ENCODE data around the gene EPSTI1.

Gene EPSTI1

DNA sequence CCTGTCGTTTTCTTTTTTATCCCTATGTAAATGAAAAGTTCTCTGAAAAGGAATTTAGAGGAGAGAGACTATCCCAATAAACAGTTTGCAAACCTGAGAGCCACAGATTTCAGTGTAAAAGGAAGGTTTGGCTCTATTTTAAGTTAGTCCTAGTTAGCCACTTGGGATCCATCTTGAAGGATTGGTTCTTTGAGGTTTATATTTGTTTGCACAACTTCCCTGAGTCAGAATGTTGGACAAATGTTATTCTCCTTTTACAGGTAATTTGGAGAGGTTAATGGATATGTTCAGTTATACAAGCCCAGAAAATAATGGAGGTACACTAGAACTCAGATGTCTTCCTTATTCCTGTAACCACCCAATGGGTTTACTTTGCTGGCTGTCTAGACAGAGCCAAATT is 28.8 kb upstream of the EPSTI1 start (continued):
- no peak for TF ChIP-seq PPARA (CRISPR knock-in tag; IDR thresholded peaks at IDR 0.05; ENCODE audit: borderline replicate concordance)
- TF ChIP-seq, protein P1, sequence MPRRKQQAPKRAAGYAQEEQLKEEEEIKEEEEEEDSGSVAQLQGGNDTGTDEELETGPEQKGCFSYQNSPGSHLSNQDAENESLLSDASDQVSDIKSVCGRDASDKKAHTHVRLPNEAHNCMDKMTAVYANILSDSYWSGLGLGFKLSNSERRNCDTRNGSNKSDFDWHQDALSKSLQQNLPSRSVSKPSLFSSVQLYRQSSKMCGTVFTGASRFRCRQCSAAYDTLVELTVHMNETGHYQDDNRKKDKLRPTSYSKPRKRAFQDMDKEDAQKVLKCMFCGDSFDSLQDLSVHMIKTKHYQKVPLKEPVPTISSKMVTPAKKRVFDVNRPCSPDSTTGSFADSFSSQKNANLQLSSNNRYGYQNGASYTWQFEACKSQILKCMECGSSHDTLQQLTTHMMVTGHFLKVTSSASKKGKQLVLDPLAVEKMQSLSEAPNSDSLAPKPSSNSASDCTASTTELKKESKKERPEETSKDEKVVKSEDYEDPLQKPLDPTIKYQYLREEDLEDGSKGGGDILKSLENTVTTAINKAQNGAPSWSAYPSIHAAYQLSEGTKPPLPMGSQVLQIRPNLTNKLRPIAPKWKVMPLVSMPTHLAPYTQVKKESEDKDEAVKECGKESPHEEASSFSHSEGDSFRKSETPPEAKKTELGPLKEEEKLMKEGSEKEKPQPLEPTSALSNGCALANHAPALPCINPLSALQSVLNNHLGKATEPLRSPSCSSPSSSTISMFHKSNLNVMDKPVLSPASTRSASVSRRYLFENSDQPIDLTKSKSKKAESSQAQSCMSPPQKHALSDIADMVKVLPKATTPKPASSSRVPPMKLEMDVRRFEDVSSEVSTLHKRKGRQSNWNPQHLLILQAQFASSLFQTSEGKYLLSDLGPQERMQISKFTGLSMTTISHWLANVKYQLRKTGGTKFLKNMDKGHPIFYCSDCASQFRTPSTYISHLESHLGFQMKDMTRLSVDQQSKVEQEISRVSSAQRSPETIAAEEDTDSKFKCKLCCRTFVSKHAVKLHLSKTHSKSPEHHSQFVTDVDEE (CRISPR knock-in tag; IDR thresholded peaks at IDR 0.05) = no peak

DNA sequence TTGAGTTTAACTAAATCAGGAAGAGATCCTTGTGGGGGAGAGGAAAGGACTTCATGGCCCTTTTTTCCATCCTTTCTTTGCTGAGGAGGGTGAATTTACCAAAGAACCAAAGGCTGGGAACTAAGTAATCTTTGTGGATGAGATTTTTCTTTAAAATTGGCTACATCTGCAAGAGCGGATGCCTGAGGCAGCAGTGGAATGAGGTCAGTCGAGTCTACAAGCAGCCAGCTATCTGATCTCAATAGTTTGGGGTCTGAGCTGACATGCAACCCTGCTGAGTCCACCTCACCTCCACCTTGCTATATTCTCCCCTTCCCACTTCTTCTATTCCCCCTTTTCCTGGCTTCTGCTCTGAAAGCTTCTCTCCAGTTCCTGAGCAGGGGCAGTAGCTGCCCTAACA is 27.8 kb upstream of the EPSTI1 start:
- TF ChIP-seq, protein P2, sequence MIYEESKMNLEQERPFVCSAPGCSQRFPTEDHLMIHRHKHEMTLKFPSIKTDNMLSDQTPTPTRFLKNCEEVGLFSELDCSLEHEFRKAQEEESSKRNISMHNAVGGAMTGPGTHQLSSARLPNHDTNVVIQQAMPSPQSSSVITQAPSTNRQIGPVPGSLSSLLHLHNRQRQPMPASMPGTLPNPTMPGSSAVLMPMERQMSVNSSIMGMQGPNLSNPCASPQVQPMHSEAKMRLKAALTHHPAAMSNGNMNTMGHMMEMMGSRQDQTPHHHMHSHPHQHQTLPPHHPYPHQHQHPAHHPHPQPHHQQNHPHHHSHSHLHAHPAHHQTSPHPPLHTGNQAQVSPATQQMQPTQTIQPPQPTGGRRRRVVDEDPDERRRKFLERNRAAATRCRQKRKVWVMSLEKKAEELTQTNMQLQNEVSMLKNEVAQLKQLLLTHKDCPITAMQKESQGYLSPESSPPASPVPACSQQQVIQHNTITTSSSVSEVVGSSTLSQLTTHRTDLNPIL (CRISPR knock-in tag; IDR thresholded peaks at IDR 0.05; ENCODE audit: low read depth) = no peak
- no peak for ATAC-seq

DNA sequence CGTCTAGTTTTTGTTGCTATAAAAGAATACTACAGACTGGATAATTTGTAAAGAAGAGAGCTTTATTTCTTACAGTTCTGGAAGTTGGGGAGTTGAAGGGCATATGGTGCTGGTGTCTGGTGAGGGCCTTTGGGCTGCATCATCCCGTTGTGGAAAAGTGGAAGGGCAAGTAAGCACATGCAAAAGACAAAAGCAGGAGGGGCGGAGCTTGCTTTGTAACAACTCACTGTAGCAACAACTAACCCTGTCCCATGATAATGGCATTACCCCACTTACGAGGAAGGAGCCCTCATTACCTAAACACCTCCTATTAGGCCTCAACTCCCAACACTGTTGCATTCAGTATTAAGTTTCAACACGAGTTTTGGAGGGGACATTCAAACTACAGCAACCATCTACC is 24.2 kb upstream of the EPSTI1 start:
- TF ChIP-seq, protein P2 (CRISPR knock-in tag; IDR thresholded peaks at IDR 0.05; ENCODE audit: low read depth) = no peak
- TF ChIP-seq, protein P1 (CRISPR knock-in tag; IDR thresholded peaks at IDR 0.05) = no peak
- TF ChIP-seq ISL1 (CRISPR knock-in tag; IDR thresholded peaks at IDR 0.05) = no peak
- no peak for ATAC-seq

DNA sequence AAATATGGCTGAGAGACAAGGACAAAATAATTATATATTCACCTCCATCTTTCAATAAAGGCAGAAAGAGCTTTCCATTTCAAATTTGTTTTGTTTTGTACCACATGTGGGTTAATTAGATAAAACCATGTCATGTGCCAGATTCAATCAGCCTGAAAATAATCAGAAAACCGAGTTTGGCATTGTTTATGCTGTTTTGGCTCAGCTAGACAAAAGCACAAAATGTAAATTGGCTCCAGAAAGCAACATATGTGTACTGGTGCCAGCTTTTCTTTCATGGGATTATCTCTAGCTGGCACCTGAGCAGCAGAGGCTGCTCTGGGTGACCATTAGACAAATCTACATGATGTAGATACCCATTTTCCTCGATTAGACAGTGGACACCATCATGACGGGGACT is 22.1 kb upstream of the EPSTI1 start:
- peak; percentile 82 for TF ChIP-seq ISL1 (CRISPR knock-in tag; IDR thresholded peaks at IDR 0.05)
- TF ChIP-seq ZC3H10 (CRISPR knock-in tag; IDR thresholded peaks at IDR 0.05) = peak; percentile 39; the same call in 1 of the 2 replicates
- 0 out of 2 replicates have a peak, but pooled peaks have one; percentile 8 for TF ChIP-seq GLIS3 (CRISPR knock-in tag; IDR thresholded peaks at IDR 0.05)
- no peak for TF ChIP-seq ARNTL (CRISPR knock-in tag; IDR thresholded peaks at IDR 0.05; ENCODE audit: borderline replicate concordance, low read depth)
- TF ChIP-seq, protein P1 (CRISPR knock-in tag; IDR thresholded peaks at IDR 0.05) = peak; percentile 93
- peak; percentile 87 for TF ChIP-seq TCF4 (CRISPR knock-in tag; IDR thresholded peaks at IDR 0.05; ENCODE audit: borderline replicate concordance)
- no peak for TF ChIP-seq ZFP3 (CRISPR knock-in tag; IDR thresholded peaks at IDR 0.05)
- TF ChIP-seq, protein P3, sequence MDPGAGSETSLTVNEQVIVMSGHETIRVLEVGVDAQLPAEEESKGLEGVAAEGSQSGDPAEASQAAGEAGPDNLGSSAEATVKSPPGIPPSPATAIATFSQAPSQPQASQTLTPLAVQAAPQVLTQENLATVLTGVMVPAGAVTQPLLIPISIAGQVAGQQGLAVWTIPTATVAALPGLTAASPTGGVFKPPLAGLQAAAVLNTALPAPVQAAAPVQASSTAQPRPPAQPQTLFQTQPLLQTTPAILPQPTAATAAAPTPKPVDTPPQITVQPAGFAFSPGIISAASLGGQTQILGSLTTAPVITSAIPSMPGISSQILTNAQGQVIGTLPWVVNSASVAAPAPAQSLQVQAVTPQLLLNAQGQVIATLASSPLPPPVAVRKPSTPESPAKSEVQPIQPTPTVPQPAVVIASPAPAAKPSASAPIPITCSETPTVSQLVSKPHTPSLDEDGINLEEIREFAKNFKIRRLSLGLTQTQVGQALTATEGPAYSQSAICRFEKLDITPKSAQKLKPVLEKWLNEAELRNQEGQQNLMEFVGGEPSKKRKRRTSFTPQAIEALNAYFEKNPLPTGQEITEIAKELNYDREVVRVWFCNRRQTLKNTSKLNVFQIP (CRISPR knock-in tag; IDR thresholded peaks at IDR 0.05; ENCODE audit: borderline replicate concordance, low read depth) = no peak
- peak; percentile 27; the same call in 1 of the 2 replicates for TF ChIP-seq ZNF70 (CRISPR knock-in tag; IDR thresholded peaks at IDR 0.05)
- TF ChIP-seq ZFP30 (CRISPR knock-in tag; IDR thresholded peaks at IDR 0.05) = no peak
- no peak for TF ChIP-seq ESRRG (CRISPR knock-in tag; IDR thresholded peaks at IDR 0.05)
- peak; percentile 83 for ATAC-seq

All from SK-N-SH treated with all-trans-retinoic acid at 6 μM for 48 hours (cell line).